Measurements from ENCODE around the gene DHX30. TPM values are rescaled to one million over a fixed set of nuclear protein-coding genes. Genes with fewer than 3 reads are reported as not detected.

DHX30 gene
- total and polyA plus RNA-seq, 9 of the 15 experiments (the other 6 are each of a cell fraction or from before 2014, with no cell fraction given) = 12.3 to 158 (median 79.0) TPM

GRCh38 chr3:47780741-47781684, 21.9 kb upstream of the DHX30 start (continued):
- peak; percentile 18 to 71 for TF ChIP-seq E2F6 (IDR thresholded peaks at IDR 0.05; ENCODE audit: borderline replicate concordance in 1 of 2, extremely low read depth in 1 of 2, insufficient read depth in 1 of 2, insufficient read length in 1 of 2, low read depth in 1 of 2, low read length in 1 of 2, poor library complexity in 1 of 2, severe bottlenecking in 1 of 2)
- TF ChIP-seq HDAC6 (IDR thresholded peaks at IDR 0.05; ENCODE audit: low read depth, low read length) = no peak
- no peak for TF ChIP-seq SREBF1 (IDR thresholded peaks at IDR 0.05; ENCODE audit: borderline replicate concordance, low read depth, low read length)
- no peak for TF ChIP-seq BRCA1 (IDR thresholded peaks at IDR 0.05)
- TF ChIP-seq BRCA1 (CRISPR knock-in tag; IDR thresholded peaks at IDR 0.05) = peak; percentile 92; the same call in 1 of the 2 replicates
- TF ChIP-seq ATF6 (CRISPR knock-in tag; IDR thresholded peaks at IDR 0.05) = 0 out of 2 replicates have a peak, but pooled peaks have one; percentile 16
- no peak for TF ChIP-seq HIVEP1 (CRISPR knock-in tag; IDR thresholded peaks at IDR 0.05)
- no peak for TF ChIP-seq LEF1 (IDR thresholded peaks at IDR 0.05)
- no peak for TF ChIP-seq ZBTB5 (IDR thresholded peaks at IDR 0.05)
- no peak for TF ChIP-seq RAD21 (CRISPR knock-in tag; conservative IDR thresholded peaks at IDR 0.05 in 1 of 2, IDR thresholded peaks at IDR 0.05 in 1 of 2)
- no peak for TF ChIP-seq ATF3 (IDR thresholded peaks at IDR 0.05)
- TF ChIP-seq ATF3 (CRISPR knock-in tag; conservative IDR thresholded peaks at IDR 0.05) = no peak
- TF ChIP-seq SIN3B (IDR thresholded peaks at IDR 0.05; ENCODE audit: low read depth) = 0 out of 2 replicates have a peak, but pooled peaks have one; percentile 69
- TF ChIP-seq EGR1 (conservative IDR thresholded peaks at IDR 0.05) = peak; percentile 74
- no peak; the same call in 1 of the 2 replicates for TF ChIP-seq MTA3 (IDR thresholded peaks at IDR 0.05; ENCODE audit: borderline replicate concordance)
- no peak for TF ChIP-seq FUS (optimal IDR thresholded peaks at IDR 0.05; ENCODE audit: low read depth, low read length)
- peak; percentile 79; the same call in 1 of the 2 replicates for TF ChIP-seq ZNF511 (CRISPR knock-in tag; IDR thresholded peaks at IDR 0.05)
- TF ChIP-seq ZNF165 (CRISPR knock-in tag; IDR thresholded peaks at IDR 0.05; ENCODE audit: borderline replicate concordance) = 0 out of 2 replicates have a peak, but pooled peaks have one; percentile 36
- no peak for TF ChIP-seq NFE2L1 (tag; IDR thresholded peaks at IDR 0.05; ENCODE audit: borderline replicate concordance, low read depth)
